ENCODE measurements around the gene IFNGR2. TPM values are rescaled to one million over a fixed set of nuclear protein-coding genes. Genes with fewer than 3 reads are reported as not detected.
A peak's percentile ranks its signal among the peaks of the same experiment; 100 is the strongest.

IFNGR2 gene
- total RNA-seq, 6 experiments from 2014 or later: 51.2 to 68.6 (median 64.2) TPM

GRCh38 chr21:33383056-33383888 is 19.9 kb upstream of the IFNGR2 start:
- peak overlapping the region; percentile 77 for H3K27ac Mint-ChIP-seq
- H3K36me3 Mint-ChIP-seq (ENCODE audit: low read depth): no peaks in the 10 kb centered on the region
- peak overlapping the region; percentile 46 for H3K4me3 Mint-ChIP-seq
- H3K27me3 Mint-ChIP-seq (ENCODE audit: insufficient read depth): no peaks in the 10 kb centered on the region; the same call in 1 of the 2 replicates
- TF ChIP-seq, protein P1, sequence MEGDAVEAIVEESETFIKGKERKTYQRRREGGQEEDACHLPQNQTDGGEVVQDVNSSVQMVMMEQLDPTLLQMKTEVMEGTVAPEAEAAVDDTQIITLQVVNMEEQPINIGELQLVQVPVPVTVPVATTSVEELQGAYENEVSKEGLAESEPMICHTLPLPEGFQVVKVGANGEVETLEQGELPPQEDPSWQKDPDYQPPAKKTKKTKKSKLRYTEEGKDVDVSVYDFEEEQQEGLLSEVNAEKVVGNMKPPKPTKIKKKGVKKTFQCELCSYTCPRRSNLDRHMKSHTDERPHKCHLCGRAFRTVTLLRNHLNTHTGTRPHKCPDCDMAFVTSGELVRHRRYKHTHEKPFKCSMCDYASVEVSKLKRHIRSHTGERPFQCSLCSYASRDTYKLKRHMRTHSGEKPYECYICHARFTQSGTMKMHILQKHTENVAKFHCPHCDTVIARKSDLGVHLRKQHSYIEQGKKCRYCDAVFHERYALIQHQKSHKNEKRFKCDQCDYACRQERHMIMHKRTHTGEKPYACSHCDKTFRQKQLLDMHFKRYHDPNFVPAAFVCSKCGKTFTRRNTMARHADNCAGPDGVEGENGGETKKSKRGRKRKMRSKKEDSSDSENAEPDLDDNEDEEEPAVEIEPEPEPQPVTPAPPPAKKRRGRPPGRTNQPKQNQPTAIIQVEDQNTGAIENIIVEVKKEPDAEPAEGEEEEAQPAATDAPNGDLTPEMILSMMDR (IDR thresholded peaks at IDR 0.05): no peak
- peaks cover 47% of the 10 kb centered on the region for H3K4me1 Mint-ChIP-seq (ENCODE audit: low read depth)
- peak; percentile 52 for DNase-seq
- no peaks in the 10 kb centered on the region for H3K9me3 Mint-ChIP-seq

DNA sequence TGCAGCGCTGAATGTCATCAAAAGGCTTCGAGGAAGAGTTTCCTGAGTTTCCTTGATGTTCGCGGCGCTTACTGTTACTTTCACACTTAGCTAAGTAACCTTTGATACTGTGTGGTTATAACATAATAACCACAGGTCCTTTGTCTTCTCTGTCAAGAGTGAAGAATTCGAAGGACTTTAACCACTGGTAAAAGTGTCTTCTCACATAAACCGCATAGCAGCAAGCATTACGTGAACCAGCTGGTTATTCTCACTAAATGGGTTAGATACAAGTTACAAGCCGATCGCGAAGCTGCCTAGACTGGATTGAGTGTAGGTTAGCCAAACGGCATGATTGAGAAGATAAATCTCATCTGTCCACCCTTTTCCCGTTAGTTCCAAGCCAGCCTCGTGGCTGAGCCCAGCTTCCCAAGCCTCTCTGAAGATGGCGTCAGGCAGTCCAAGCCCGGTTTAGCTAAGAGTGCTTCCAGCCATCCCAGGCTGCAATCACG is 18.3 kb upstream of the IFNGR2 start:
- H3K36me3 Mint-ChIP-seq (ENCODE audit: low read depth): no peaks in the 10 kb centered on the region
- no peak overlapping the region for H3K27ac Mint-ChIP-seq

GRCh38 chr21:33386222-33386784 is 16.9 kb upstream of the IFNGR2 start:
- H3K27ac Mint-ChIP-seq: no peak overlapping the region
- TF ChIP-seq, protein P1 (IDR thresholded peaks at IDR 0.05): peak; percentile 48; the same call in 1 of the 2 replicates
- peaks cover 23% of the 10 kb centered on the region for H3K4me1 Mint-ChIP-seq (ENCODE audit: low read depth)
- DNase-seq: no peak
- H3K4me3 Mint-ChIP-seq: no peak overlapping the region
- no peaks in the 10 kb centered on the region for H3K36me3 Mint-ChIP-seq (ENCODE audit: low read depth)
- H3K9me3 Mint-ChIP-seq: no peaks in the 10 kb centered on the region
- H3K27me3 Mint-ChIP-seq (ENCODE audit: insufficient read depth): peaks cover 4% of the 10 kb centered on the region

More for the DNA sequence above, 18.3 kb upstream of the IFNGR2 start:
- TF ChIP-seq, protein P1 (IDR thresholded peaks at IDR 0.05): no peak
- H3K9me3 Mint-ChIP-seq: no peaks in the 10 kb centered on the region
- peaks cover 37% of the 10 kb centered on the region for H3K4me1 Mint-ChIP-seq (ENCODE audit: low read depth)
- no peak for DNase-seq
- H3K27me3 Mint-ChIP-seq (ENCODE audit: insufficient read depth): no peaks in the 10 kb centered on the region; the same call in 1 of the 2 replicates
- no peak overlapping the region for H3K4me3 Mint-ChIP-seq

DNA sequence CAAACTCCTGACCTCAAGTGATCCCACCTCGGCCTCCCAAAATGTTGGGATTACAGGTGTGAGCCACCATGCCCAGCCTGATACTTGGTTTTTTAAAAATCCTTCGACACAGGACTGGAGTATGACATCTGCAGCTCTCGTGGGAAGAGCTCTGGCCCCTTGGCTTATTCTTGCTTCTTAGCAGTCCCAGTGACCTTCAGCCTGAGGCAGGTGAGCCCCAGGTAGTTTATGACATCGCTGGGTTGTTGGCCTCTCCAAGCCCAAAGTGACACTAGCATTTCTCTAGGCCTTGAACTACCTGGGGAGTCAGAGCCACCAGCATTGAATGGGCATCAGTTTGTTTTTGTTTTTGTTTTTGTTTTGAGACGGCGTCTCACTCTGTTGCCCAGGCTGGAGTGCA is 15.9 kb upstream of the IFNGR2 start:
- TF ChIP-seq, protein P1 (IDR thresholded peaks at IDR 0.05): no peak
- DNase-seq: no peak
- H3K4me1 Mint-ChIP-seq (ENCODE audit: low read depth): peaks cover 15% of the 10 kb centered on the region
- no peaks in the 10 kb centered on the region for H3K9me3 Mint-ChIP-seq
- H3K4me3 Mint-ChIP-seq: no peak overlapping the region
- no peaks in the 10 kb centered on the region for H3K36me3 Mint-ChIP-seq (ENCODE audit: low read depth)
- no peak overlapping the region for H3K27ac Mint-ChIP-seq
- H3K27me3 Mint-ChIP-seq (ENCODE audit: insufficient read depth): peaks cover 4% of the 10 kb centered on the region

DNA sequence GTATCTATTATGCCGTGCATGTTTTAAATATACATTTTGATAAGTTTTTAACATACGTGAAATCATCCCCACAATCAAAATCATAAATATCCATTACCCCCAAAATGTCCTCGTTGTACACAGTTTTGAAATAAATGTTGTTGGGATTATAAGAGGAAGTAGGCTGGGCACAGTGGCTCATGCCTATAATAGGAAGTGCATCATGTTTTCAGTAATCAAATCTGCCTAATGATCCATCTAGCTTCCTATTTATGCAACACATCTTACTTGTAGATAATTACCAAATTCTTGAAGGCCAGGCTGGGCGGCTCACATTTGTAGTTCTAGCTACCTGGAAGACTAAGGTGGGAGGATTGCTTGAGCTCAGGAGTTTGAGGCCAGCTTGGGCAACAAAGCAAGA is 15.0 kb upstream of the IFNGR2 start:
- DNase-seq: no peak
- H3K36me3 Mint-ChIP-seq (ENCODE audit: low read depth): no peaks in the 10 kb centered on the region
- H3K27me3 Mint-ChIP-seq (ENCODE audit: insufficient read depth): peaks cover 4% of the 10 kb centered on the region
- peaks cover 6% of the 10 kb centered on the region for H3K4me1 Mint-ChIP-seq (ENCODE audit: low read depth)
- no peaks in the 10 kb centered on the region for H3K9me3 Mint-ChIP-seq
- H3K27ac Mint-ChIP-seq: no peak overlapping the region
- TF ChIP-seq, protein P1 (IDR thresholded peaks at IDR 0.05): no peak
- H3K4me3 Mint-ChIP-seq: no peak overlapping the region

Measured in HFFc6 (cell line).